Peyer's patch (tissue), 4 donors: ENCODE measurements around the gene RETSAT. TPM values are rescaled to one million over a fixed set of nuclear protein-coding genes. Genes with fewer than 3 reads are reported as not detected.

Source experiments
- DNase-seq, 3 donors: peaks; one replicate each; pipeline ENCODE4 v3.0.0-alpha.2; 2017 to 2019
- H3K27ac ChIP-seq, 4 donors: fragments of 200-600 bp; sonication (generic); one replicate each; pipeline ENCODE4 v1.5.1; 2016 to 2019
- H3K27me3 ChIP-seq, 2 donors: fragments of 200-600 bp; sonication (generic); one replicate each; pipeline ENCODE4 v1.5.1; 2019
- H3K36me3 ChIP-seq, 3 donors: fragments of 200-600 bp; sonication (generic); one replicate each; pipeline ENCODE4 v1.5.1; 2016 to 2019
- H3K4me1 ChIP-seq, 4 donors: fragments of 200-600 bp; sonication (generic); one replicate each; pipeline ENCODE4 v1.5.1; 2016 to 2019
- H3K4me3 ChIP-seq, 4 donors: fragments of 200-600 bp; sonication (generic); 1 replicate in 3 of 4; 2 replicates in 1 of 4; pipeline ENCODE4 v1.5.1; 2016 to 2019; ENCODE audit warnings: mild to moderate bottlenecking in 1 of 4
- H3K9me3 ChIP-seq, 4 donors: fragments of 200-600 bp; sonication (generic); one replicate each; pipeline ENCODE4 v1.5.1; 2016 to 2019; ENCODE audit warnings: mild to moderate bottlenecking in 1 of 4
- CTCF ChIP-seq, 6 experiments: fragments of 450-650 bp in 4 of 6; fragments of 200-600 bp in 2 of 6; sonication (generic) in 1 of 6; IDR thresholded peaks; one replicate each; pipeline ENCODE4 v1.5.1; 2017 to 2019; ENCODE audit warnings: antibody characterized with exemption in 6 of 6, mild to moderate bottlenecking in 3 of 6, moderate library complexity in 1 of 6
- POLR2A ChIP-seq, 2 donors: fragments of 450-650 bp; IDR thresholded peaks; one replicate each; pipeline ENCODE4 v1.5.1; 2017; ENCODE audit warnings: antibody characterized with exemption in 2 of 2, mild to moderate bottlenecking in 2 of 2, moderate library complexity in 2 of 2
- total RNA-seq, 4 donors: library from RNA; depleted of rRNA; stranded (reverse); fragments of >200 nt; gene quantifications; one replicate each; pipeline ENCODE4 v1.1.0, GENCODE V29; 2016

The RETSAT gene
- total RNA-seq, 4 donors from 2014 or later: 47.0 to 719 (median 473) TPM

GRCh38 chr2:85310330-85310729 is 44.0 kb downstream of the RETSAT start:
- no peak for TF ChIP-seq CTCF (IDR thresholded peaks at IDR 0.05)
- TF ChIP-seq POLR2A (IDR thresholded peaks at IDR 0.05): no peak
- DNase-seq: no peak

GRCh38 chr2:85309699-85310321 is 44.5 kb downstream of the RETSAT start:
- H3K27me3 ChIP-seq: no peaks in the 10 kb centered on the region
- H3K9me3 ChIP-seq: no peaks in the 10 kb centered on the region
- peaks cover 0 to 39% (median 9%) of the 10 kb centered on the region in 4 donors for H3K4me1 ChIP-seq
- no peak for TF ChIP-seq POLR2A (IDR thresholded peaks at IDR 0.05)
- no peak for TF ChIP-seq CTCF (IDR thresholded peaks at IDR 0.05)
- peaks cover 0 to 17% (median 0%) of the 10 kb centered on the region in 3 donors for H3K36me3 ChIP-seq
- peak in 1 of 3 donors; percentile 31 for DNase-seq
- peak overlapping the region in 3 of 4 donors; percentile 11 to 35 (median 21) for H3K27ac ChIP-seq
- H3K4me3 ChIP-seq: peak overlapping the region in 1 of 4 donors; percentile 1

More at GRCh38 chr2:85310330-85310729, 44.0 kb downstream of the RETSAT start:
- Histone ChIP-seq H3K4me1 (peaks cover 0 to 39% (median 9%) of the 10 kb centered on the region in 4 donors), H3K27ac (no peak overlapping the region), H3K36me3 (peaks cover 0 to 21% (median 0%) of the 10 kb centered on the region in 3 donors), H3K9me3 (no peaks in the 10 kb centered on the region), H3K27me3 (no peaks in the 10 kb centered on the region), H3K4me3 (no peak overlapping the region)

GRCh38 chr2:85308896-85309555 is 45.3 kb downstream of the RETSAT start:
- DNase-seq: peak; percentile 31 to 65 (median 65)
- Histone ChIP-seq H3K36me3 (peaks cover 0 to 12% (median 0%) of the 10 kb centered on the region in 3 donors), H3K9me3 (no peaks in the 10 kb centered on the region), H3K4me1 (peaks cover 0 to 39% (median 9%) of the 10 kb centered on the region in 4 donors), H3K27ac (peak overlapping the region; percentile 11 to 41 (median 28)), H3K27me3 (no peaks in the 10 kb centered on the region), H3K4me3 (peak overlapping the region in 1 of 4 donors; percentile 7)
- TF ChIP-seq POLR2A (IDR thresholded peaks at IDR 0.05): no peak
- no peak for TF ChIP-seq CTCF (IDR thresholded peaks at IDR 0.05)

- no peak for DNase-seq
- peak overlapping the region in 3 of 4 donors; percentile 80 to 97 (median 95) for H3K27ac ChIP-seq
- peaks cover 0 to 39% (median 9%) of the 10 kb centered on the region in 4 donors for H3K4me1 ChIP-seq
- TF ChIP-seq CTCF (IDR thresholded peaks at IDR 0.05) (no peak), POLR2A (IDR thresholded peaks at IDR 0.05) (no peak)
- H3K27me3 ChIP-seq: no peaks in the 10 kb centered on the region
- peaks cover 0 to 6% (median 0%) of the 10 kb centered on the region in 3 donors for H3K36me3 ChIP-seq
- H3K9me3 ChIP-seq: no peaks in the 10 kb centered on the region
- H3K4me3 ChIP-seq: no peak overlapping the region
Measured at GRCh38 chr2:85308201-85308600, 46.1 kb downstream of the RETSAT start.

GRCh38 chr2:85307527-85307897 is 46.8 kb downstream of the RETSAT start:
- TF ChIP-seq CTCF (IDR thresholded peaks at IDR 0.05): no peak
- peak in 1 of 2 donors; percentile 54 for TF ChIP-seq POLR2A (IDR thresholded peaks at IDR 0.05)
- H3K9me3 ChIP-seq: no peaks in the 10 kb centered on the region
- H3K27me3 ChIP-seq: no peaks in the 10 kb centered on the region
- DNase-seq: peak in 2 of 3 donors; percentile 65 to 68
- peak overlapping the region in 2 of 4 donors; percentile 28 to 44 for H3K4me3 ChIP-seq
- H3K27ac ChIP-seq: peak overlapping the region in 3 of 4 donors; percentile 80 to 97 (median 95)
- H3K36me3 ChIP-seq: peaks cover 0 to 6% (median 0%) of the 10 kb centered on the region in 3 donors
- H3K4me1 ChIP-seq: peaks cover 0 to 39% (median 9%) of the 10 kb centered on the region in 4 donors
